K562 (cell line): ENCODE results near the gene HSDL2. TPM values are rescaled to one million over a fixed set of nuclear protein-coding genes. Genes with fewer than 3 reads are reported as not detected.

Experiments
- ATAC-seq: fragments of 200-7000 bp; cut with Tn5 transposase; 3 replicates; pipeline ENCODE4 v1.9.1; 2020; ENCODE audit warnings: moderate library complexity
- BruUV-seq: library from RNA; stranded (reverse); fragments of 400-500 nt; replicated peaks from 2 replicates; lab custom pipeline; 2021; lab: Mats Ljungman, UMichigan
- CTCF ChIA-PET: fragments of 300-600 bp; formaldehyde crosslinking; extraction: SDS; loops from one replicate; lab custom pipeline; 2021; ENCODE audit warnings: low intra/inter-chr PET ratio; lab: Yijun Ruan, JAX
- POLR2A ChIA-PET: fragments of 300-600, 350-650 bp; sonication (Branson Sonifier 250); formaldehyde crosslinking; extraction: SDS; loops from one replicate; lab custom pipeline; 2021; ENCODE audit warnings: antibody characterized with exemption, inconsistent platforms; lab: Yijun Ruan, JAX
- DNase-seq, 4 experiments: peaks; one replicate each; pipeline versions ENCODE4 v3.0.0 to v3.0.0-alpha.2; 2011 to 2018; ENCODE audit warnings: low spot score in 3 of 4, mixed read lengths in 3 of 4; ENCODE audit errors: extremely low read depth in 1 of 4
- FAIRE-seq: peaks from 2 replicates; lab custom pipeline; 2011; peaks lifted over from hg19 to GRCh38; lab: Jason Lieb, UNC
- H2AFZ ChIP-seq: 2 replicates; pipeline ENCODE4 v1.6.0; 2011; ENCODE audit warnings: low read depth, low read length, control low read depth, inconsistent platforms
- H3K27ac ChIP-seq: fragments of 200-600 bp; 3 replicates; pipeline ENCODE4 v1.8.0; 2011; ENCODE audit warnings: low read depth, mild to moderate bottlenecking, control low read depth, inconsistent platforms, low read length, moderate library complexity, mixed read lengths; ENCODE audit errors: extremely low read depth
- H3K27me3 ChIP-seq, 2 experiments: fragments of 300-600 bp in 1 of 2; 2 replicates in 1 of 2; 3 replicates in 1 of 2; pipeline versions ENCODE4 v1.6.0 to v1.8.0; 2011; ENCODE audit warnings: inconsistent platforms in 2 of 2, low read length in 2 of 2, mild to moderate bottlenecking in 1 of 2, mixed read lengths in 1 of 2, moderate library complexity in 1 of 2; ENCODE audit not compliant: control insufficient read depth in 2 of 2, insufficient read depth in 2 of 2
- H3K36me3 ChIP-seq: fragments of 300-600 bp; 3 replicates; pipeline ENCODE4 v1.8.0; 2011; ENCODE audit warnings: mild to moderate bottlenecking, low read length, inconsistent platforms; ENCODE audit not compliant: control insufficient read depth, insufficient read depth
- H3K4me1 ChIP-seq, 2 experiments: fragments of 200-600 bp in 1 of 2; replicated peaks in 1 of 2; 2 replicates in 1 of 2; 3 replicates in 1 of 2; pipeline versions ENCODE4 v1.5.1 to v1.8.0; 2011; ENCODE audit warnings: inconsistent platforms in 2 of 2, low read length in 2 of 2, mild to moderate bottlenecking in 1 of 2, mixed read lengths in 1 of 2, moderate library complexity in 1 of 2; ENCODE audit not compliant: control insufficient read depth in 2 of 2, insufficient read depth in 2 of 2
- H3K4me2 ChIP-seq: 2 replicates; pipeline ENCODE4 v1.6.1; 2011; ENCODE audit warnings: low read length, control low read depth, inconsistent platforms, mixed read lengths; ENCODE audit not compliant: insufficient read depth
- H3K4me3 ChIP-seq: fragments of 200-600 bp; sonication (generic), shearing (Covaris generic); 2 replicates; pipeline ENCODE4 v1.5.1; 2016; ENCODE audit warnings: control low read depth, inconsistent platforms
- H3K79me2 ChIP-seq: fragments of 200-600 bp; 3 replicates; pipeline ENCODE4 v1.8.0; 2011; ENCODE audit warnings: low read length, inconsistent platforms; ENCODE audit not compliant: control insufficient read depth, insufficient read depth
- H3K9ac ChIP-seq, 2 experiments: 2 replicates each; pipeline versions ENCODE4 v1.6.0 to v1.6.1; 2011; ENCODE audit warnings: low read depth in 2 of 2, low read length in 2 of 2, control low read depth in 1 of 2, inconsistent platforms in 1 of 2, mild to moderate bottlenecking in 1 of 2, mixed read lengths in 1 of 2; ENCODE audit not compliant: insufficient read depth in 1 of 2
- H3K9me1 ChIP-seq: one replicate; pipeline ENCODE4 v1.6.0; 2011; ENCODE audit warnings: inconsistent platforms, mild to moderate bottlenecking, low read length, moderate library complexity; ENCODE audit not compliant: control insufficient read depth, insufficient read depth
- H3K9me3 ChIP-seq: replicated peaks from 2 replicates; pipeline ENCODE4 v1.5.1; 2011; ENCODE audit warnings: low read depth, low read length, inconsistent platforms; ENCODE audit not compliant: control insufficient read depth, insufficient read depth
- H4K20me1 ChIP-seq: replicated peaks from 2 replicates; pipeline ENCODE4 v1.6.1; 2011; ENCODE audit warnings: low read length, inconsistent platforms, mixed read lengths; ENCODE audit not compliant: control insufficient read depth, insufficient read depth
- DNMT1 ChIP-seq: fragments of 450-650 bp; IDR thresholded peaks from 2 replicates; pipeline ENCODE4 v1.6.1; 2016; ENCODE audit warnings: antibody characterized with exemption, mild to moderate bottlenecking
- ERF ChIP-seq: fragments of 450-650 bp; formaldehyde crosslinking; IDR thresholded peaks from 2 replicates; pipeline ENCODE4 v1.4.0; 2020; ENCODE audit warnings: mild to moderate bottlenecking, mixed read lengths
- EWSR1 ChIP-seq: fragments of 450-650 bp; IDR thresholded peaks from 2 replicates; pipeline ENCODE4 v1.6.1; 2018; ENCODE audit warnings: borderline replicate concordance, mild to moderate bottlenecking, low read depth, moderate library complexity; ENCODE audit not compliant: partially characterized antibody
- FOXA3 ChIP-seq, 2 experiments: fragments of 450-650 bp in 1 of 2; sonication (generic) in 1 of 2; formaldehyde crosslinking; IDR thresholded peaks in 1 of 2; conservative IDR thresholded peaks in 1 of 2; 2 replicates each; pipeline versions ENCODE4 v1.4.0 to v1.8.0; 2020 to 2022; ENCODE audit warnings: mild to moderate bottlenecking in 2 of 2, missing genetic modification reagents in 1 of 2
- FOXJ3 ChIP-seq: sonication (generic); formaldehyde crosslinking; IDR thresholded peaks from 2 replicates; pipeline ENCODE4 v1.4.0; 2020; ENCODE audit warnings: mild to moderate bottlenecking, missing genetic modification reagents
- HMGN3 ChIP-seq: IDR thresholded peaks from 2 replicates; pipeline ENCODE4 v1.6.1; 2011; ENCODE audit warnings: borderline replicate concordance, low read depth, mild to moderate bottlenecking, mixed read lengths, low read length; ENCODE audit not compliant: insufficient read length; ENCODE audit errors: extremely low read depth
- HNRNPL ChIP-seq: fragments of 200-400 bp; formaldehyde crosslinking; IDR thresholded peaks from 2 replicates; pipeline ENCODE4 v1.6.1; 2017; ENCODE audit warnings: low read depth, mild to moderate bottlenecking, low read length
- RBBP5 ChIP-seq: fragments of 200-600 bp; sonication (generic); IDR thresholded peaks from 2 replicates; pipeline ENCODE4 v1.6.1; 2012; ENCODE audit warnings: borderline replicate concordance, mild to moderate bottlenecking, low read length, control low read depth, inconsistent platforms; ENCODE audit not compliant: insufficient read depth, poor library complexity, severe bottlenecking
- RFX7 ChIP-seq: fragments of 250-450 bp; sonication (Bioruptor Pico); IDR thresholded peaks from 2 replicates; pipeline ENCODE4 v1.5.1; 2021; ENCODE audit warnings: mild to moderate bottlenecking
- SP1 ChIP-seq: sonication (generic); formaldehyde crosslinking; IDR thresholded peaks from 2 replicates; pipeline ENCODE4 v1.8.1; 2022; ENCODE audit warnings: mild to moderate bottlenecking, missing genetic modification reagents
- TAF1 ChIP-seq: IDR thresholded peaks from 2 replicates; pipeline ENCODE4 v1.6.1; 2011; ENCODE audit warnings: mild to moderate bottlenecking, low read length, moderate library complexity; ENCODE audit not compliant: insufficient read depth, control insufficient read depth, severe bottlenecking; ENCODE audit errors: extremely low read depth
- ZNF24 ChIP-seq: fragments of 450-650 bp; IDR thresholded peaks from 2 replicates; pipeline ENCODE4 v1.6.1; 2016
- ZNF384 ChIP-seq: IDR thresholded peaks from 2 replicates; pipeline ENCODE4 v1.6.1; 2012; ENCODE audit warnings: low read depth, low read length, improper control_type of control experiment
- ZNF696 ChIP-seq: fragments of 250-450 bp; sonication (Bioruptor Pico); conservative IDR thresholded peaks from 2 replicates; pipeline ENCODE4 v1.4.0; 2020; ENCODE audit warnings: mild to moderate bottlenecking, moderate library complexity
- ZNF76 ChIP-seq: fragments of 250-450 bp; sonication (Bioruptor Pico); IDR thresholded peaks from 2 replicates; pipeline ENCODE4 v1.4.0; 2020; ENCODE audit warnings: mild to moderate bottlenecking, moderate library complexity, borderline replicate concordance
- ZNF780A ChIP-seq: fragments of 250-450 bp; sonication (Bioruptor Pico); IDR thresholded peaks from 2 replicates; pipeline ENCODE4 v1.5.0; 2021; ENCODE audit warnings: mild to moderate bottlenecking
- WGBS: fragments of 100-300 bp; shearing (Covaris generic); methylation state at CpG from one replicate; pipeline ENCODE4 v1.1.6; 2016; ENCODE audit warnings: low coverage, mixed read lengths; ENCODE audit not compliant: insufficient coverage; ENCODE audit errors: missing lambda C conversion rate; 5-methylcytosine and 5-hydroxymethylcytosine counted together
- in situ Hi-C: fragments of 300-500 bp; cut with MboI; formaldehyde crosslinking; loops from 4 replicates; pipeline ENCODE4 v1.15.0; 2018; ENCODE audit warnings: inconsistent platforms, mixed read lengths
- intact Hi-C: fragments of 100-400 bp; cut with micrococcal nuclease; formaldehyde crosslinking; loops from 2 replicates; pipeline ENCODE4 v1.14.2; 2022
- polyA plus RNA-seq, 8 experiments: library from polyadenylated mRNA; depleted of rRNA in 4 of 8; stranded (reverse) in 5 of 8; unstranded in 3 of 8; fragments of >200 nt; fragmentation: Nextera tagmentation in 2 of 8; fragmentation: Illumina TruSeq in 1 of 8; extraction: Ambion mirVana in 2 of 8; extraction: Trizol in 1 of 8; gene quantifications; 2 replicates each; pipeline versions ENCODE4 v1.2.1 to v1.2.3, GENCODE V29; 2011 to 2014; ENCODE audit warnings: inconsistent platforms in 1 of 8, missing spikeins in 1 of 8
- total RNA-seq, 7 experiments: library from RNA; depleted of rRNA in 6 of 7; stranded (reverse); fragments of >200 nt in 6 of 7; fragmentation: Illumina TruSeq in 2 of 7; extraction: Trizol in 2 of 7; gene quantifications; 2 replicates each; pipeline versions ENCODE4 v1.2.1 to v1.2.3, GENCODE V29; 2011 to 2021; ENCODE audit warnings: low replicate concordance in 1 of 7
- TF ChIP-seq, protein P1 (sequence below), 2 experiments: fragments of 450-650 bp; conservative IDR thresholded peaks; 2 replicates each; pipeline ENCODE4 v1.6.1; 2017; ENCODE audit warnings: mild to moderate bottlenecking in 2 of 2, moderate library complexity in 2 of 2
- TF ChIP-seq, protein P2 (sequence below): fragments of 450-650 bp; IDR thresholded peaks from 2 replicates; pipeline ENCODE4 v1.6.1; 2014; ENCODE audit warnings: low read depth, mild to moderate bottlenecking, moderate library complexity, borderline replicate concordance

Gene HSDL2
- total and polyA plus RNA-seq, 9 of the 15 experiments (the other 6 are each of a cell fraction or from before 2014, with no cell fraction given), result 22.8 to 74.1 (median 35.6) TPM

DNA sequence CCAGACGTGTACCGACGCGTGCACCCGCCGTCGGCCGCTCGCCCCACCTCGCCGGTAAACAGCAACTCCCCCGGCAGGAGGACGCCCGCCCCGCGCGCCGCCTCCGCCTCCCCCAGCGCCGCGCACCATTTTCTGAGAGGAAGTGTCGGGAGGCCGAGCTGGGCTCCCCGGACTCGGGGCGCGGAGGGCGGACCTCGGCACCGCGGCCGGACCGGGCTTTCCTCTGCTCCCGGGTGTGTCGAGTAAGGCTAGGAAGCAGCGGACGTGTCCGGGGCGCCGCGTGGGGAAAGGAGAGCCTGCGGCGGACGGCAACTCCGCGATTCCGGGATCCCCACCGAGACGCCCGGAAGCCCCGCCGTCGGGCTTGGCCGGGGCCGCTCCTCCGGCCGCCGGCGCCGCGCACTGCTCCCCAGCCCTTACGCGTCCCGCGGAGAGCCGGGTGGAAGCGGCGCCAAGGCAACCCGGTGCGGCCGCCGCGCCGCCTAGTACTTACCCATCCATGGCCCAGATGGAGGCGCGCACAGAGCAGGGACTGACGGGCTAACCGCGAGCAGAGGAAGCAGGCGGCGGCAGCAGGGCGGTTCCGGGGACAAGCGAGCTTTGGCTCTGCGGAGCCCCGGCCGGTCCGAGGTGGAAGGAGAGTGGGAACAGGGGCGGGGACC, 46.8 kb upstream of the HSDL2 start, which contains the start of gene PTBP3:
PTBP3 (minus strand) TSS at position 643 of the 662 bp plus-strand sequence. CDS start 35,754 bp downstream, outside the sequence.
- Histone ChIP-seq H3K9me1 (no peaks in the 10 kb centered on the region), H3K27ac (peak within 1 kb of the TSS; percentile 96), H3K4me1 (peaks cover 7 to 8% of the 10 kb centered on the region in 2 experiments; a peak in 3 of 5 replicates), H3K4me2 (peak within 1 kb of the TSS; percentile 88), H2AFZ (peak within 1 kb of the TSS; percentile 97), H3K79me2 (peaks cover 57% of the 10 kb centered on the region), H3K27me3 (no peaks in the 10 kb centered on the region), H3K9ac (peak within 1 kb of the TSS; percentile 92 to 97), H3K9me3 (no peaks in the 10 kb centered on the region; the same call in 1 of the 2 replicates), H3K36me3 (peaks cover 11% of the 10 kb centered on the region; the same call in 2 of the 3 replicates), H4K20me1 (no peaks in the 10 kb centered on the region), H3K4me3 (peak within 1 kb of the TSS; percentile 90)
- whole genome bisulfite sequencing, result under 1% methylated on average over 48 of the region's 90 CpGs
- POLR2A ChIA-PET, result interaction anchor here (0.6 to 1.7 kb wide), 14 partner anchors 10 to 852 kb away, joined by 3 to 12 read pairs (median 4); partner anchors contain the start of genes HSDL2 and KIAA1958
- CTCF ChIA-PET, result interaction anchor here (1.0 kb wide), 1 partner anchor 246 kb away, joined by 3 read pairs; no protein-coding TSS in a partner anchor
- no peak for FAIRE-seq
- peak; percentile 69 to 92 (median 78) for DNase-seq
- peak; percentile 83 for ATAC-seq
- in situ Hi-C loops (no loop called here), intact Hi-C loops (loop anchor here (2.0 to 10.0 kb wide), 6 partner anchors 61 to 438 kb away; partner anchors contain the start of gene UGCG)
- no TSS peak for BruUV-seq
- no peak for TF ChIP-seq RFX7 (CRISPR knock-in tag)
- TF ChIP-seq ERF (CRISPR knock-in tag), result peak; percentile 59; the same call in 1 of the 2 replicates
- TF ChIP-seq, protein P1, sequence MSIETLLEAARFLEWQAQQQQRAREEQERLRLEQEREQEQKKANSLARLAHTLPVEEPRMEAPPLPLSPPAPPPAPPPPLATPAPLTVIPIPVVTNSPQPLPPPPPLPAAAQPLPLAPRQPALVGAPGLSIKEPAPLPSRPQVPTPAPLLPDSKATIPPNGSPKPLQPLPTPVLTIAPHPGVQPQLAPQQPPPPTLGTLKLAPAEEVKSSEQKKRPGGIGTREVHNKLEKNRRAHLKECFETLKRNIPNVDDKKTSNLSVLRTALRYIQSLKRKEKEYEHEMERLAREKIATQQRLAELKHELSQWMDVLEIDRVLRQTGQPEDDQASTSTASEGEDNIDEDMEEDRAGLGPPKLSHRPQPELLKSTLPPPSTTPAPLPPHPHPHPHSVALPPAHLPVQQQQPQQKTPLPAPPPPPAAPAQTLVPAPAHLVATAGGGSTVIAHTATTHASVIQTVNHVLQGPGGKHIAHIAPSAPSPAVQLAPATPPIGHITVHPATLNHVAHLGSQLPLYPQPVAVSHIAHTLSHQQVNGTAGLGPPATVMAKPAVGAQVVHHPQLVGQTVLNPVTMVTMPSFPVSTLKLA (conservative IDR thresholded peaks at IDR 0.05), result peak; percentile 88 to 97
- 0 out of 2 replicates have a peak, but pooled peaks have one; percentile 8 for TF ChIP-seq ZNF384
- TF ChIP-seq EWSR1, result no peak
- peak; percentile 65 for TF ChIP-seq HMGN3
- peak; percentile 93 for TF ChIP-seq TAF1
- TF ChIP-seq DNMT1, result no peak
- TF ChIP-seq SP1 (CRISPR knock-in tag), result peak; percentile 26
- TF ChIP-seq FOXJ3 (CRISPR knock-in tag), result no peak
- TF ChIP-seq HNRNPL, result 0 out of 2 replicates have a peak, but pooled peaks have one; percentile 26
- no peak for TF ChIP-seq ZNF76 (CRISPR knock-in tag)
- TF ChIP-seq, protein P2, sequence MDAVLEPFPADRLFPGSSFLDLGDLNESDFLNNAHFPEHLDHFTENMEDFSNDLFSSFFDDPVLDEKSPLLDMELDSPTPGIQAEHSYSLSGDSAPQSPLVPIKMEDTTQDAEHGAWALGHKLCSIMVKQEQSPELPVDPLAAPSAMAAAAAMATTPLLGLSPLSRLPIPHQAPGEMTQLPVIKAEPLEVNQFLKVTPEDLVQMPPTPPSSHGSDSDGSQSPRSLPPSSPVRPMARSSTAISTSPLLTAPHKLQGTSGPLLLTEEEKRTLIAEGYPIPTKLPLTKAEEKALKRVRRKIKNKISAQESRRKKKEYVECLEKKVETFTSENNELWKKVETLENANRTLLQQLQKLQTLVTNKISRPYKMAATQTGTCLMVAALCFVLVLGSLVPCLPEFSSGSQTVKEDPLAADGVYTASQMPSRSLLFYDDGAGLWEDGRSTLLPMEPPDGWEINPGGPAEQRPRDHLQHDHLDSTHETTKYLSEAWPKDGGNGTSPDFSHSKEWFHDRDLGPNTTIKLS, result peak; percentile 52; the same call in 1 of the 2 replicates
- no peak for TF ChIP-seq ZNF780A (CRISPR knock-in tag)
- peak in 1 of 2 experiments; percentile 62; a peak in 2 of 4 replicates for TF ChIP-seq FOXA3 (CRISPR knock-in tag; conservative IDR thresholded peaks at IDR 0.05 in 1 of 2, IDR thresholded peaks at IDR 0.05 in 1 of 2)
- peak; percentile 77 for TF ChIP-seq RBBP5
- TF ChIP-seq ZNF24, result no peak
- no peak for TF ChIP-seq ZNF696 (CRISPR knock-in tag)
